K562 (cell line): ENCODE data around the gene KLK7. TPM values are rescaled to one million over a fixed set of nuclear protein-coding genes. Genes with fewer than 3 reads are reported as not detected.

Experiments used
- ATF3 ChIP-seq, 2 experiments: fragments of 450-650 bp in 1 of 2; sonication (generic) in 1 of 2; formaldehyde crosslinking in 1 of 2; IDR thresholded peaks in 1 of 2; conservative IDR thresholded peaks in 1 of 2; 2 replicates each; pipeline versions ENCODE4 v1.6.1 to v1.8.1; 2016 to 2023; ENCODE audit warnings: mild to moderate bottlenecking in 2 of 2, moderate library complexity in 2 of 2, inconsistent platforms in 1 of 2, missing genetic modification reagents in 1 of 2
- MAZ ChIP-seq, 2 experiments: fragments of 450-650 bp in 1 of 2; sonication (generic) in 1 of 2; formaldehyde crosslinking; IDR thresholded peaks in 1 of 2; conservative IDR thresholded peaks in 1 of 2; 2 replicates each; pipeline versions ENCODE4 v1.4.0 to v1.5.0; 2020; ENCODE audit warnings: mild to moderate bottlenecking in 1 of 2, missing genetic modification reagents in 1 of 2
- NRF1 ChIP-seq, 2 experiments: fragments of 450-650 bp; IDR thresholded peaks in 1 of 2; conservative IDR thresholded peaks in 1 of 2; 2 replicates each; pipeline ENCODE4 v1.6.1; 2014; ENCODE audit warnings: mild to moderate bottlenecking in 2 of 2
- RREB1 ChIP-seq: fragments of 250-450 bp; sonication (Bioruptor Pico); IDR thresholded peaks from 2 replicates; pipeline ENCODE4 v1.4.0; 2020
- WHSC1 ChIP-seq: IDR thresholded peaks from one replicate; pipeline ENCODE4 v1.6.1; 2012; ENCODE audit warnings: low read length, control low read depth, inconsistent platforms
- ZNF277 ChIP-seq: fragments of 250-450 bp; sonication (Bioruptor Pico); IDR thresholded peaks from 2 replicates; pipeline ENCODE4 v1.8.0; 2022; ENCODE audit warnings: inconsistent platforms, mild to moderate bottlenecking, moderate library complexity, borderline replicate concordance
- ZNF41 ChIP-seq: fragments of 250-450 bp; sonication (Bioruptor Pico); conservative IDR thresholded peaks from 2 replicates; pipeline ENCODE4 v1.4.0; 2020; ENCODE audit warnings: mild to moderate bottlenecking
- polyA plus RNA-seq, 8 experiments: library from polyadenylated mRNA; depleted of rRNA in 4 of 8; stranded (reverse) in 5 of 8; unstranded in 3 of 8; fragments of >200 nt; fragmentation: Nextera tagmentation in 2 of 8; fragmentation: Illumina TruSeq in 1 of 8; extraction: Ambion mirVana in 2 of 8; extraction: Trizol in 1 of 8; gene quantifications; 2 replicates each; pipeline versions ENCODE4 v1.2.1 to v1.2.3, GENCODE V29; 2011 to 2014; ENCODE audit warnings: inconsistent platforms in 1 of 8, missing spikeins in 1 of 8
- total RNA-seq, 7 experiments: library from RNA; depleted of rRNA in 6 of 7; stranded (reverse); fragments of >200 nt in 6 of 7; fragmentation: Illumina TruSeq in 2 of 7; extraction: Trizol in 2 of 7; gene quantifications; 2 replicates each; pipeline versions ENCODE4 v1.2.1 to v1.2.3, GENCODE V29; 2011 to 2021; ENCODE audit warnings: low replicate concordance in 1 of 7

KLK7 gene
- total and polyA plus RNA-seq, 9 of the 15 experiments (the other 6 are each of a cell fraction or from before 2014, with no cell fraction given), result 0.03 TPM; not detected in 8

- TF ChIP-seq ATF3 (IDR thresholded peaks at IDR 0.05) (no peak), ATF3 (CRISPR knock-in tag; conservative IDR thresholded peaks at IDR 0.05) (no peak), MAZ (CRISPR knock-in tag; conservative IDR thresholded peaks at IDR 0.05 in 1 of 2, IDR thresholded peaks at IDR 0.05 in 1 of 2) (no peak), RREB1 (CRISPR knock-in tag) (no peak), ZNF277 (no peak), WHSC1 (no peak), NRF1 (conservative IDR thresholded peaks at IDR 0.05 in 1 of 2, IDR thresholded peaks at IDR 0.05 in 1 of 2) (no peak), ZNF41 (CRISPR knock-in tag) (no peak)
Observed at GRCh38 chr19:50969413-50969760, 14.3 kb downstream of the KLK7 start, which contains the start of gene KLK6 (continued).
